Keratinocyte (primary cell): ENCODE data around the gene SPSB4.

Experiments
- EZH2 ChIP-seq: IDR thresholded peaks from one replicate; pipeline ENCODE4 v1.6.1; 2012; ENCODE audit warnings: inconsistent platforms, mild to moderate bottlenecking, low read length, moderate library complexity
- TF ChIP-seq, protein P1 (sequence below), 3 experiments: IDR thresholded peaks in 1 of 3; conservative IDR thresholded peaks in 1 of 3; optimal IDR thresholded peaks in 1 of 3; 2 replicates in 2 of 3; 3 replicates in 1 of 3; pipeline versions ENCODE3 to v1.5.1; 2011; ENCODE audit warnings: low read length in 3 of 3, mild to moderate bottlenecking in 3 of 3, moderate library complexity in 2 of 3, control low read depth in 1 of 3, inconsistent platforms in 1 of 3; ENCODE audit not compliant: insufficient read depth in 2 of 3; ENCODE audit errors: extremely low read depth in 1 of 3

DNA sequence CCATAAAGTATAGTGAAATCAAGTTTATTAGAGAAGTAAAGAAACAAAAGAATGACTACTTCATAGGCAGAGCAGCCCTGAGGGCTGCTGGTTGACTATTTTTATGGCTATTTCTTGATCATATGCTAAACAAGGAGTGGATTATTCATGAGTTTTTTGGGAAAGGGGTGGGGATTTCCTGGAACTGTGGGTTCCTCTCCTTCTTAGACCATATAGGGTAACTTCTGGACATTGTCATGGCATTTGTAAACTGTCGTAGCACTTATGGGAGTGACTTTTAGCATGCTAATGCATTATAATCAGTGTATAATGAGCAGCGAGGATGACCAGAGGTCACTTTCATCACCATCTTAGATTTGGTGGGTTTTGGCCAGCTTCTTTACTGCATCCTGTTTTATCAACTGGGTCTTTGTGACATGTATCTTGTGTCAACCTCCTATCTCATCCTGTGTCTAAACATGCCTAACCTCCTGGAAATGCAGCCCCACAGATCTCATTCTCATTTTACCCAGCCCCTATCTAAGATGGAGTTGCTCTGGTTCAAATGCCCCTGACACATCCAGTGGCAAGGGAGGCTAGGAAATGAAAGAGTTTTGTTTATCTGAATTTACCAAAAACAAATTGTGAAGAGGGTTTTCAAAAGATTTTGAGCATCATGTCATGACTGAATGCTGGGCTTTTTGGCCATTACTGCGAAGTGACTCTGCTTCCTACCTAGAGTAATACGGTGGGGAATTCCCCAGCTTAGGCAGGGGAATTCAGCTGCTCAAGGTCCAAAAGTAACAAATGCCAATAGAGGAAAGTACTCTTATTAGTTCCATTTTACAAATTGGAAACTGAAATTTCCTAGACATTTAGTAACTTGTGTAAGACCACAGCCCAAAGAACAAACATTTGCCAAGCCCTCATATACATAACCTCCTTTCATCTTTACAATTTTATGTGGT is 6.2 kb upstream of the SPSB4 start:
- TF ChIP-seq, protein P1, sequence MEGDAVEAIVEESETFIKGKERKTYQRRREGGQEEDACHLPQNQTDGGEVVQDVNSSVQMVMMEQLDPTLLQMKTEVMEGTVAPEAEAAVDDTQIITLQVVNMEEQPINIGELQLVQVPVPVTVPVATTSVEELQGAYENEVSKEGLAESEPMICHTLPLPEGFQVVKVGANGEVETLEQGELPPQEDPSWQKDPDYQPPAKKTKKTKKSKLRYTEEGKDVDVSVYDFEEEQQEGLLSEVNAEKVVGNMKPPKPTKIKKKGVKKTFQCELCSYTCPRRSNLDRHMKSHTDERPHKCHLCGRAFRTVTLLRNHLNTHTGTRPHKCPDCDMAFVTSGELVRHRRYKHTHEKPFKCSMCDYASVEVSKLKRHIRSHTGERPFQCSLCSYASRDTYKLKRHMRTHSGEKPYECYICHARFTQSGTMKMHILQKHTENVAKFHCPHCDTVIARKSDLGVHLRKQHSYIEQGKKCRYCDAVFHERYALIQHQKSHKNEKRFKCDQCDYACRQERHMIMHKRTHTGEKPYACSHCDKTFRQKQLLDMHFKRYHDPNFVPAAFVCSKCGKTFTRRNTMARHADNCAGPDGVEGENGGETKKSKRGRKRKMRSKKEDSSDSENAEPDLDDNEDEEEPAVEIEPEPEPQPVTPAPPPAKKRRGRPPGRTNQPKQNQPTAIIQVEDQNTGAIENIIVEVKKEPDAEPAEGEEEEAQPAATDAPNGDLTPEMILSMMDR (optimal IDR thresholded peaks at IDR 0.05 in 1 of 3, IDR thresholded peaks at IDR 0.05 in 1 of 3, conservative IDR thresholded peaks at IDR 0.05 in 1 of 3; ENCODE audit: extremely low read depth in 1 of 3, insufficient read depth in 2 of 3, low read length in 3 of 3): no peak
- no peak for TF ChIP-seq EZH2
